Muscle of arm (tissue), 12 donors: ENCODE results near the gene RPL10A. TPM values are rescaled to one million over a fixed set of nuclear protein-coding genes. Genes with fewer than 3 reads are reported as not detected.

Experiments
- DNase-seq: peaks from one replicate; pipeline ENCODE4 v3.0.0-alpha.2; 2013
- polyA plus RNA-seq, 12 donors: library from polyadenylated mRNA; unstranded; fragments of 120-200 nt; gene quantifications; one replicate each; pipeline ENCODE4 v1.2.1, GENCODE V29; 2013; ENCODE audit not compliant: insufficient read length in 12 of 12

The RPL10A gene
- polyA plus RNA-seq, 12 donors, result 2,007 to 3,850 (median 2,490) TPM

- DNase-seq, result no peak
Measured at GRCh38 chr6:35469751-35470662, 1.8 kb downstream of the RPL10A start.

GRCh38 chr6:35470663-35471120, 2.5 kb downstream of the RPL10A start:
- no peak for DNase-seq

- DNase-seq, result no peak
Measured at GRCh38 chr6:35471836-35472345, 3.7 kb downstream of the RPL10A start.

DNA sequence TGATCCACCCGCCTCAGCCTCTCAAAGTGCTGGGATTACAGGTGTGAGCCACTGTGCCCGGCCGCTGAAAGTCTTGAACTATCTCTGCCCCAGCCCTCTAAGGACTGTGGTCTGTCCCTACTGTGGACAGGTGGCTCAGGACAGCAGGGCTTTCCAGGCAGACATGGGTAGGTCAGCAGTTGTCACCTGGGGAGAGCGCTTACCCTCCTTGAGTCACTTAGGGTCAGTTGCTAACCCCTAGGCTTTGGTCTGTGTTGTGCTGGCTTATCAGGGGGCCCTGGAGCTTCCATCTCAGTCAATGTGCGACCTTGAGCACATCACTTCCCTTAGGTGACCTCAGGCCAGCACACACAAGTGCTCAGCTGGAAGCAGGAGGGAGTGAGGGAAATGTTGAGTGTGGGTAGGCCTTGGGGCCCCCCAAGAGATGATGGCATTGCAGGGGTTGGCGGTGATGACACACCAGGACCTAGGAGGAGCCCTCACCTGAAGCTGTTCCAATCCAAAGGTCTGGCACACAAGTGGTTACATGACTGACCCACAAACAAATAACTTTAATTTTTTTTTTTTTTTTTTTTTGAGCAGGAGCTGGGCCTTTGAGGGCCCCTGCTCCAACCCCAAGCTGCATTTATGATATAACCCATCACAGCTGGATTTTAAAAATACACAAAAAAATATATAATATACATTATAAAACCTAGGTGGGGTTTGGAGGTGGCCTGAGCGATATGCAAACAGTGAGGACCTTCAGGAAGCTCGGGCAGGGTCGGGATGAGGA, 5.1 kb downstream of the RPL10A start:
- no peak for DNase-seq

- no peak for DNase-seq
Measured at GRCh38 chr6:35473850-35474130, 5.6 kb downstream of the RPL10A start.

- no peak for DNase-seq
Measured at GRCh38 chr6:35474131-35474941, 6.1 kb downstream of the RPL10A start.

DNA sequence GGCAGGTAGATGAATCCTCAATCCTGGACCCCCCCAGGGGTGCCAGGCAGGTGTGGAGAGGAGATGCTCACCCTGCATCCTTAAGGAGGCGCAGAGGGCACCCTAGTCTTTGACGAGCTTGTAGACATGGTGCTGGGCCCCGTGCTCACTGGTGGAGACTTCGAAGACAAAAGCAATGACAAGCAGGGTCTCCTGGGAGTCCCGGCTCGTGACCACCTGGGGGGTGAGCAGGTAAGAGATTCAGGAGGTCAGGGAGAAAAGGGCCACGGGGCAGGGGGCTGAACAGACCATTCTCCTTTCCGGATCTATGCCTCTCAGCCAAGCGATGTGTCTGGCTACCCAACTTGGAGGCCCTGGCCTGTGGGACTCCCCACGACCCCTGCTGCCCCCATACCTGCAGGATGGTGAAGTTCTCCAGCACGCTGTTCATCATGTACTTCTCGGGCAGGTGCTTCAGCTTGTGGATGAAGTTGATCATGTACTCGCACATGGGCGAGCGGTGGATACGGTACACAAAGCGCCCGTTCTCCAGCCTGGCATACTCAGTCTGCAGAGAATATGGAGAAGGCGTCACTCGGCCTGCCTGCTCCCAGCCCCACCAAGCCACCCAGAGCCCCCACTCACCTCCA, 6.9 kb downstream of the RPL10A start:
- DNase-seq, result no peak

DNA sequence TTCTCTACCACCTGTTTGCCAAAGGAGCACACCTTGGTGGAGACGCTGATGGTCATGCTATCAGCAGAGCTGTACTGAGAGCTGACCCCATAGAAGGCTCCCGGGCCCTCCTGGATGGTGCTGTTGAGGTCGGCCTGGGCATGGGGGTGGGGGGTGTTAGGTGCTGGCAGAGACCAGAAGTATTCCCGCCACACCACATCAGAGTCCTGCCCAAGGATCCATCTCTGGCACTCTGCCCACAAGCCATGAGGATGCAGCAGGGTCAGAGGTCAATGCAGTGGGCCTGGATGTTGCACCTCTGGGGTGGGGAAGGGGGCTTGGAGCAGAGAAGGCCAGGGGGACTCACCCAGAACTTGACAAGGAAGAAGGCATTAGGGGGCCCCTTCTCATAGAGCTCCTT, 7.4 kb downstream of the RPL10A start:
- no peak for DNase-seq

GRCh38 chr6:35476004-35476403, 7.8 kb downstream of the RPL10A start:
- no peak for DNase-seq

DNA sequence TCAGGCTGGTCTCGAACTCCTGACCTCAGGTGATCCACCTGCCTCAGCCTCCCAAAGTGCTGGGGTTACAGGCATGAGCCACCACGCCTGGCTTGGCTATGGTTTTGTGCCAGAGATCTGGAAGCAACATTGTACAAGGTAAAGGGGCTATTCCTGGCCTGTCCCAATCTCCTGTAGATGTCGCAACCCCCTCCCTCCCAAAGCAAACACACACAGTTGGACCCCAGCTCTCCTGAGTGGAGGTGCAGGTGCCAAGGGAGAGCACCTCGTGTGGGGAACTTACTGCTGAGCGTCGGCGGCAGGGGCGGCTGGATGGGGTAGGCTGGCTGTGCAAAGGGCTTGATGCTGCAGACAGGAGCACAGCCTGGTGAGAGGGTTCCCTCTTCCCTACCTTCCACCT, 8.8 kb downstream of the RPL10A start:
- DNase-seq, result no peak

- no peak for DNase-seq
Measured at GRCh38 chr6:35477551-35478179, 9.5 kb downstream of the RPL10A start.

GRCh38 chr6:35478259-35478658, 10.1 kb downstream of the RPL10A start:
- DNase-seq, result no peak

DNA sequence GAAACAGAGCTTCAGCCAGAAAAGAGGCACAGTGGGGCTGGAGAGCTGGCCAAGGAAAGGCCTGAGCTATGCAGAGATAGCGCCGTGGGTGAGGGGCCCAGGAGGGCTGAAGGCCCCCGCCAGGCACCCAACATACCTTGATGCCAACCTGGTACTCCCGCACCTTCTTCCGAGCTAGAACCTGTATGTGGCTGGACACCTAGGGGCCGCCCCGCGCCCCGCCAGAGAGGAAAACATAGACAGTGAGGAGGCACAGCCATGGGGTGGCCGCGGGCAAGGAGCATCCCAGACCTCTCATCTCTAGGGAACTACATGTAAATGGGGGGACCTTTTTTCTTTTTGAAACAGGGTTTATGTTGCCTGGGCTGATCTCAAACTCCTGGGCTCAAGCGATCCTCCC, 12.0 kb downstream of the RPL10A start:
- no peak for DNase-seq

DNA sequence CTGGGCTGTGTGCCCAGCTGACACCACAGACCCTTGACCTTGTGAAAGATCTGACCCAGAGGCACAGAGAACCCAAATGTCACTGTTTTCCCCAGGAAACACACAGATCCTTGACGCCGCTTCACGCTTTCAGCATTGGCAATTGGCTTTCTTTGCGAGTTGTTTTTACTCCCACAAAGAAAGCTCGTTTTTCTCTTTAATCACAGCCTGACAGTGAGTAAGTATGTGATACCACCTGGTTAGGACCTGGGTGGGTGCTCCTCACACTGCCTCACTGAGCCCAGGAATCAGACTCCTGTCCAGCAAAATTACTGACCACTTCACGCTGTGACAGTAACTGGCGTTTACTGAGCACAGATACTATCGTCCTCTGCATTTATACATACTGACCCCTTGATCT, 13.0 kb downstream of the RPL10A start:
- no peak for DNase-seq

- no peak for DNase-seq
Measured at GRCh38 chr6:35483062-35483461, 14.9 kb downstream of the RPL10A start.

DNA sequence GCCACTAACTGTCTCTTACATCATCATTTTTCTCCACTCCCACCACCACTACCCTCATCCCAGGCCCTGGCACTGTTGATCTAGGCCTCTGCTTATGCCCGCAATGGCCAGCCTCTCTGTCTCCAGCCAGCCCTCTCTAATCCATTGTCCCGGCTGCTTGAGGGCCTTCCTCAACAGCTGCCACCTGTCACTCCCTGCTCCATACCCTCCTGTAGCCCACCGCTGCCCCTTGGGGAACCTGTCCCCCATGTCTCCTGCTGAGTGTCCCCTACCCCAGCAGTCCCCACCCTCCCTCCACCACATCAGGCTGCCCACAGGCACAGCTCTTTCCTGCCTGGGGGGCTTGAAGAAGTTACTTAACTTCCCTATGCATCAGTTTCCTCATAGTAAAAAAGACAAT, 15.3 kb downstream of the RPL10A start:
- no peak for DNase-seq

DNA sequence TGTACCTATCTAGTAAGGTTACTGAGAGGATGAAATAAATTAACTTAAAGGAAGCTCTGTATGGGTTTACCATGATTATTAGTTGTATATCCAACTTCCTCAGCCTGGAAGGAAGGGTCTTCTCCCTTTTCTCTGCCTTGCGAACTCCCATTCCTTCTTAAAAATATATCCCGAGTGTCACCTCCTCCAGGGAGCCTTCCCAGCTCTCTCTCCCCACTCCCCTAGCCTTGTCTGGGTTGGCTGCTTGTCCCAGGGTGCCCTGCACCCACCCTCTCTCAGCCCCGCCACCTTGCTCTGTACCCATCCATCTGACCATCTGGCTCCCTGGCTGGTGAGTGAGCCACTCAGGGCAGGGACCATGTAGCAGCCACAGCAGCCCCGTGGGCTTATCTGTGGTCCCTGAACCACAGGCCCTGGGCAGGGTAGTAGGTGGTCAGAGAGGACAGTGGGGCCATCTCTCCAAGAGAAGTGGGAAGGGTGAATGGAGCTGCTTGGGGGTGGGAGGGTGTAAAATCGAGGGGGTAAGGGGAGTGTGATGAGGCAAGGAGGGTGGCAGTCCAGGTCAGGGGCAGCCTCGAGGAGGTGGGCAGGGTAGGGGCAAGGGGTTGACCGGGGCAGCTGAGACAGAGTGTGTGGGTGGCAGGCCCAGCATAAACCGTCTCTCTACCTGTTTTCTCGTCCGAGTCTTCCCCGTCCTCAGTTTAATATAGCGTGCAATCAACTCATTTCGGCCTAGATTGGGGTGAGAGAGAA, 15.9 kb downstream of the RPL10A start:
- DNase-seq, result no peak

DNA sequence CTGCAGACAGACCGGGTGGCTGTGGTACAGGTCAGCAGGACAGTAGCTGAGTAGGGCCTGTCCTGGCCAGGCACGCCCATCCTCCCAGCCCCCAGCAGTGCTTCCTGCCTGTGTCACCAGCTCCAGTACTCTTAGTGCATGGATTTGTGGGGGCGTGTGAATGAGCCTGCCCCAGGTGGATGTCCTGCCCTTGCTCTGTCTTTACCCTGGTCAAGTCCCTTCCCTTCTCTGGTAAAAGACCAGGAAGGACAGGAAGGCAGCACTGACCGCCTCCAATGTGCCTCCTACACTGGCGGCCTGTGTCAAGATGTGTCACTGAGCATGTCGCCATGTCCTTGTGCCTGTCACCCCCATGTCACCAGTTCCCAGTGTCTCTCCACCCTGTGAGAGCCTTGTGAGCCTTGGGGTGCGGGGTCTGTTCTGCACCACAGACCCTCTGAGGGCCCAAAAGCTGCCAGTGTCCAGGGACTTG, 16.8 kb downstream of the RPL10A start:
- DNase-seq, result no peak

- no peak for DNase-seq
Measured at GRCh38 chr6:35485402-35485877, 17.2 kb downstream of the RPL10A start.
